HTERT RPE-1 (cell line): Measurements from ENCODE around the gene PLPPR2.
"Not testable (repeated sequence)": the region's sequence is repeated elsewhere in the genome, so short reads cannot be mapped to it uniquely, and the experiment has no call there.

Source experiments
- in situ Hi-C: fragments of 300-500 bp; cut with MboI; formaldehyde crosslinking; loops from 4 replicates; pipeline ENCODE4 v1.14.3; 2020; ENCODE audit warnings: low sequenced_read_pairs

Gene PLPPR2

DNA sequence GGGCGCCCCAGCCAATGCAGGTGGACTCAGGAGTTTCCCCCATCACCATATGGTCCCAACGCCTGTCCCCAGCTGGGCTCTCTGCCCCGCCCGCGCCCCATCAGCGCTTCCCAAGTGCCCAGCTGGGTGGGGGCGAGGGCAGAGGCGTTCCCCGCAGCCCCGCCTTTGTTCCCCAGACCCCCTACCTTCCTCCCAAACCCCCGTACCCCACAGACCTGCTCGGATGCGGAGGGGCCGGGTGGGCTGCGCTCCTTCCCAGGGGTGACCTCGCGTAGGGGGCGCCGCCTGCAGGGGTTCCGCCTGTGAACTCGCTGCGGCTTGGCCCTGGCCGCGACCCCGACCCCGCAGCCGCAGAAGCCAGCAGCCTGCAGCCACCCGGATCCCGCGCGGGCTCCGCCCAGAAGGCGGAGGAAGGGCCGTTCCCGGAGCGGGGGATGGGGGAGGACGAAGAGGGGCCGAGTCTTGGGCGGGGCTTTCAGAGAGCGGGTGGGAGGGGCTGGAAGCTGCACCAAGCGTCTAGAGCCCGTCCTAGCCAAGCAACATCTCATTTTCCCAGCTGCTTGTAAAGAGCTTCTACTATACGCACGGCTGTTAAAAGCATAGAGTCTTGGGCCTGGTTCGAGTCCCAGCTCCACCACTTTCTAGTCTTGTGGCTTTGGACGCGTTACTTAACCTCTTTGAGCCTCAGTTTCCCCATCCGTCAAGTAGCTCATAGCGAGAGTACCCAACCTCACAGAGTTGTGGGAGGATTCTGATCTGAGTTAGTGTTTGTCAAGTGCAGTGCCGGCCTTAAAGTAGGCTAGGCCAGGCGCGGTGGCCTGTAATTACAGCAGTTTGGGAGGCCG is 15.8 kb upstream of the PLPPR2 start, which contains the start of gene RAB3D:
TSS of gene RAB3D (minus strand) at position 404 of the 845 bp plus-strand sequence. CDS start 2,258 bp downstream, outside the sequence.
- in situ Hi-C loops = no loop called here

DNA sequence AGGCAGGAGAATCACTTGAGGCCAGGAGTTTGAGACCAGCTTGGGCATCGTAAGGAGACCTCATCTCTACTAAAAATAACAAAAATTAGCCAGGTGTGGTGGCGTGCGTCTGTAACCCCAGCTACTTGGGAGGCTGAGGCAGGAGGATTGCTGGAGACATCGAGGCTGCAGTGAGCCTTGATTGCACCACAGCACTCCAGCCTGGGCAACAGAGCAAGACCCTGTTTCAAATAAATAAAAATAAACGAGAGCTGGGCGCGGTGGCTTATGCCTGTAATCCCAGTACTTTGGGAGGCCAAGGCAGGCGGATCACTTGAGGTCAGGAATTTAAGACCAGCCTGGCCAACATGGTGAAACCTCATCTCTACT is 15.1 kb upstream of the PLPPR2 start:
- in situ Hi-C loops = not testable (repeated sequence)

DNA sequence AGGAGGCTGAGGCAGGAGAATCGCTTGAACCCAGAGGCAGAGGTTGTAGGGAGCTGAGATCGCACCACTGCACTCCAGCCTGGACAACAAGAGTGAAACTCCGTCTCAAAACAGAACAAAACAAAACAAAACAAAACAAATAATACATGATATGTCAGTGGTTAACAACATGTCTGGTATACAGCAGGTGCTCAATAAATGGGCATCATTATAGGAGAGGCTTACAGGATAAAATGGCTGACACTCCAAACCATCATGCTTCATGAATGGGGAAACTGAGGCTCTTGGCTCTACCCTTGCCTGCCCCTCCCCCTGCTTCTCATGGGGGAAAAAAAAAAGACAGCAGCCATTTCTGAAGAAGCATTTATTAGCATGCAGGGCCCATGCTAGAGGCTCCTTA is 12.8 kb upstream of the PLPPR2 start:
- in situ Hi-C loops = no loop called here

DNA sequence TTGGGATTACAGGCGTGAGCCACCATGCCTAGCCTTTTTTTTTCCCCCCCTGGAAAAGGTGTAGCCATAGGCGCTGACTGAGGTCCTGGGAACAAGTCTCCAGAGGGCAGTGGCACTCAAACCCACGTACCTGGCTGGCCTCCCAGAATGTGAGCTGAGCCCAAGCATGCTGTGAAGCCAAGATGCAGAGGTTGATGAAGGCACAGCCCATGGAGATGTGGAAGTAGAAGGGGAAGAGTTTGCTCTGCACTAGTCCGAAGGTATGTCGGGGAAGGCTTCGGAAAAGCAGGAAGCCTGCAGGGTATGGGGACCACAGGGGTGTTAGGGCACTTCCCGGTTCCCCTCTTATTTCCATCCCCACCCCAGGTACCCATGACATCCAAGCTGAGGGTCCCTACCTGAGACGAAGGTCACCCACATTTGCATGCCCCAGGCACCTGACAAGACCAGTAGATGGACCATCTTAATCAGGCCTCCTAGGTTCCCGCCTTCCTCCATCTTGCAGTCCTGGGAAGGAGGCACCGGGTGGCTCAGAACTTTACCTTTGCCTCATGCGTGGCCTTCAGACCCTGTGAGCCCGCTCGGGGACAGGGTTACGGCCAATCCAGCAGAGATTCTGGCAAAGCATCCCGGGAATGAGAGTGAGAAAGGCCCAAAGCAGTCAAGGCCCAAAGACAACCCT is 10.0 kb upstream of the PLPPR2 start:
- in situ Hi-C loops = no loop called here

DNA sequence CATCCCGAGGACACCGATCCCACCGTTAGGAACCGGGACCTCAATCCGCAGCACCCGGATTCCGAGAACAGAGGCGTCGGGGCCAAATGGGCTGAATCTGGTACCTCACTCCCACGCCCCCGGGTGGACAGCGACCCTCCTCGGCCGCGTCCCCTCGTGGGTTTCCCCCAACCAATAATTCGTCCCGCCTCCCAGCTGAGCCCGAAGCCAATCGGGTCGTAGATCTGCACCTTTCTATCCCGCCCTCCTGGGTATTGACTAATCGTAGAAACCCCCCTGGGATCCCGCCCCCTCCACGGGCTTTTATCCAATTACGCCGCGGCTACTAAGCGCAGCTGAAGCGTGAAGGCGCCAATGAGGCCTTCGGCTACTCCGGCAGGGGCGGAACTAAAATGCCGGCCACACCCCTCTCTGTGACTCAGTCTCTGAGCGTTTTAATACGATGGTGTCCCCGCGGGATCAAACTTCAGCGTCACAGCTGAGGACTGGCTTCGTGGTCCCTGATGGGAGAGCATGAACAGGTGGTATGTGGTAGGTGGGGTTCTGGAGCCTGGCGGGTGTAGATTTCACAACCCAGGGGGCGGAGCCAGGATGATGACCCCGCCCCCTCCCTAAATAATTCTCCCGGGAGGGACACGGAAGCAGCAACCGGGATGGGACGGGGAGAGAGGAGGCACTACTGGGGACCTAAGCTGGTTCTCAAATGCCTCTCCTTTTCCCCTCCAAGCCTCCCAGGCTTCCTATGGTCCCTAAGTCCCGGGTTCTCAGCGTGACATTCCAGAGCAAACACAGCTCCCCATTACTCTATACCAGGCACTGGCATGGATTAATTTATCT is 8.9 kb upstream of the PLPPR2 start, which contains the start of the genes CCDC159 and TMEM205:
TSS of gene CCDC159 (plus strand) at position 416 of the 837 bp plus-strand sequence. CDS start at position 504, 88 bp downstream.
TSS of gene TMEM205 (minus strand) at position 165 of the 837 bp plus-strand sequence. CDS start 649 bp downstream, outside the sequence.
- in situ Hi-C loops = no loop called here

DNA sequence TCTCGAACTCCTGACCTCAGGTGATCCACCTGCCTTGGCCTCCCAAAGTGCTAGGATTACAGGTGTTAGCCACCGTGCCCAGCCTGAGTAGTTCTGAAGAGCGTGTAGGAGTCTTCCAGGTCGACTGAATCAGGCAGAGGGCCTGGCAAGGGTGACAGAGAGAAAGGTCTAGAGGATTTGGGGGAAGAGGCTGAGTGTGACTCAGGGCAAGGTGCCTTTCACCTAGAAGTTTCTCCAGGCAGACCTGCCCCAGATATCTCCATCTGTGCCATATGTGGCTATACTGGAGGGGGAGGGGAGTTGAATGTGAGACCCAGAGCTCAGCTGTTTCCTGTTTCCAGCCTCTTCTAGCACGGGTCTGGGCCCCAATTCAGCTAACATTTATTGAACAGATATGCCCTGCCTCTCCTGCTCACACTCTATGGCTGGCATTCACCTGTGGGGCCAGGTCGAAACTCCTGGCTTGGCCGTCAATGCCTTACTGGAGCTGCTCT is 7.6 kb upstream of the PLPPR2 start:
- in situ Hi-C loops = no loop called here

DNA sequence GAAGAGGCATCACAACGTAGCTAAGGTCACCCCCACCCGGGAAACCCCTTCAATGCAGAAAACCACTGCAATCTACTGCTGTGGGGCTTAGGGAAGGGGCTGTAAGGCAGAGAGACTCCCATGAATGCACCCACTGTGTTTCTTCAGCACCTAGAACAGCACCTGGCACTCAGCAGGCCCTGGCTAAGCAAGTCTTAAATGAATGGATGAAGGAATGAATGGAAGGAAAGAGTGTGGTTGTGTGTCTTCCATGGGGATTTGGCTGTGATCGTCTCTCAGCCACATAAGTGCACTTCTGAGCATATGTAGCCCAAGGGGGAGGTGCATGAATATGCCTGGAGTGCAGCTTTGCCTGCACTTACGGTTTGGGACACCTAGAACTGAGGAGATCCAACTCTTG is 6.1 kb upstream of the PLPPR2 start:
- in situ Hi-C loops = no loop called here

DNA sequence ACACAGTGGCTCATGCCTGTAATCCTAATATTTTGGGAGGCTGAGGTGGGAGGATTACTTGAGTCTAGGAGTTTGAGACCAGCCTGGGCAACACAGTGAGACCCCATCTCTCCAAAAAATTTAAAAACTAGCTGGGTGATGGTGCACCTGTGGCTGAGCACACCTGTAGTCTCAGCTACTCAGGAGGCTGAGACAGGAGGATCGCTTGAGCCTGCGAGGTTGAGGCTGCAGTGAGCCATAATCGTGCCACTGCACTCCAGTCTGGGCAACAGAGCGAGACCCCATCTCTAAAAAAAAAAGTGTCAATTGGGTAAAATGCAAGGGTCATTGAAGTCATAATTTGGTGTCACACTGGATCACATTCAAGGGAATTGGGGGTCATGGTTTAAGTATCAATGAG is 1.1 kb upstream of the PLPPR2 start:
- in situ Hi-C loops = not testable (repeated sequence)

DNA sequence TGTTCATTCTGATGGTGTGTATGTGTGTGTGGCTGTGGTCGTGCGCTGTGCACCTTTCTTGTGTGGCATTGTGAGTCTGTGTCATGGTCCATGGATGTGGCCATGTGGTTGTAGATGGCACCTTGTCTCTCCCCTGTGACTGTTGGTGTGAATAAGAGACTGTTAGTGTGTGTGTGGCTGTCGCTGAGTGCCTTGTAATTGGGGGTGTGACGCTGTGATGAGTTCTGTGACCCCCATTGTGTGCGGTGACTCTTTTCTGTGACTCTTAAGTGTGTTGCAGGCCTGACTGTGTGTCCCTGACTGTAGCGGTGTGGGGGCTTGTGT is 804 bp downstream of the PLPPR2 start:
- in situ Hi-C loops = no loop called here

DNA sequence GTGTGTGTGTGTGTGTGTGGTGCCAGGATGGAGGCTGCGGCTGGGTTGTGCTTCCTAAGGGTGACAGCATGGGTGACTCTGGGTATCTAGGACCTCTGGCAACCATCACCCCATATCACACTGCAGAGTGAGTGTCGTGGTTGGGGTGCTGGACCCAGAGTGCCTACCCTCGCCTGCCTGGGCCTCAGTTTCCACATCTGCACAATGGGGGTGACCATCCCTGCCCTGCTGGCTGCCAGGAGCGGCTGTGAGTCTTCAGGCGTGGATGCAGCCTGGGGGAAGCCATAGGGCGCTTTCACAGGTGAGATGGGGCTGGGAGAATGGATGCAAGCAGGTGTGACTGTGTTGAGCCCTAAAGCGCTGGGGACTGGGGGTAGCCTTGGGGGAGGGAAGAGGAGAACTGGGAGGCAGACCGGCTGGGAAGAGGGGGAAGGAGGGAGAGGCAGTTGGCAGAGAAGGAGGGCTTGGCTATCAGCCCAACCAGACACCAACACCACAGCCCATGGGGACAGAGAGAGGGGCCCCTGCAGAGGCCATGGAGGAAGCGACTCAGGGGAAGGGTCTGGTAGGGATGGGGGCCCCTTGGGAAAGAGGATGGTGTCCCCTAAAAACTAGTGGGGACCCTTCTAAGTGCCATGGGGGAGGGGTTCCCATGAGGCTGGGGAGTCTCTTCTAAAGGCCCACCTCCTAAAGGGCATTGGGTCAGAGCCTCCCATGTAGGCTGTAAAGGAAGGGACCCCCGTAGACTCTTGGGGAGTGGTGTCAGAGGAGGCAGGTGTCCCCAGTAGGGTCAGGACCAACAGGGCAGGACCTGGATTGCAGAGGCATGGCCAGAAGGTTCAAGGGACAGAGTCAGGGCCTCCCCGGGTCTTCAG is 1.7 kb downstream of the PLPPR2 start:
- in situ Hi-C loops = no loop called here

DNA sequence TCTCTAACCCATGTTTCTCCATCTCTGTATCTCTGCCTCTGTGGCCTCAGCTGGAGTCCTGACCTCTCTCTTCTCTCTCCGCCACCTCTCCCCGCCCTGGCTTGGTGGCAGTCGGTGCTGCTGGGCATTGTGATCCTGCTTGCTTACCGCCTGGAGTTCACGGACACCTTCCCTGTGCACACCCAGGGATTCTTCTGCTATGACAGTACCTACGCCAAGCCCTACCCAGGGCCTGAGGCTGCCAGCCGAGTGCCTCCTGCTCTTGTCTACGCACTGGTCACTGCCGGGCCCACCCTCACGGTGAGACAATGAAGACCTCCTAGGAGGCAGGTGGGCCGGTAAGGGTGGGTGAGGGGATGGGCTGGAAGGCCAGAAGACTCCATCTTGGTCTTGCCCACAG is 4.2 kb downstream of the PLPPR2 start:
- in situ Hi-C loops = no loop called here

DNA sequence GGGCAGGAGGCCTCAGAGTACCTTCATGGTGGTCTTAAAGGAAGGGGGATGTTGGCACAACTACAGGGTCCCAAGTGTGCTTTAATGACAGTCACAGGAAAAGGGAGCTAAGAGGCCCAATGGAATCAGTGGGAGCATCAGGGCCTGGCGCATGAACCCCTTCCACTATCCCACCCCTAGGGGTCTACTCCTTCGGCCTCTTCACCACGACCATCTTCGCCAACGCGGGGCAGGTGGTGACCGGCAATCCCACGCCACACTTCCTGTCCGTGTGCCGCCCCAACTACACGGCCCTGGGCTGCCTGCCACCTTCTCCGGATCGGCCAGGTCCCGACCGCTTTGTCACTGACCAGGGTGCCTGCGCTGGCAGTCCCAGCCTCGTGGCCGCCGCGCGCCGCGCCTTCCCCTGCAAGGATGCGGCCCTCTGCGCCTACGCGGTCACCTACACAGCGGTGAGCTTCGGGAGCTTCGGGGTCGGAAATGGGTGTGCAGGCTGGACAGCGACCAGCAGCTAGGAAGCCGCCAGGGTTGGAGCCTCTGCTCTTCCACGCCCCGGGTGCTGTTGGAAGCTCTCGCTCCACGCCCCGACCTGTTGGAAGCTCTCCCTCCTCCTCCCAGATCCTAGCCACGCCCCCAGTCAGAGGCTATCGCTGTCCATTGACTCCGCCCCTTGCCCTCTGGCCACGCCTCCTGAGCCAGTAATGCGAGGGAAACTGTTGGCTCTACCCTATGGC is 6.0 kb downstream of the PLPPR2 start:
- in situ Hi-C loops = no loop called here

DNA sequence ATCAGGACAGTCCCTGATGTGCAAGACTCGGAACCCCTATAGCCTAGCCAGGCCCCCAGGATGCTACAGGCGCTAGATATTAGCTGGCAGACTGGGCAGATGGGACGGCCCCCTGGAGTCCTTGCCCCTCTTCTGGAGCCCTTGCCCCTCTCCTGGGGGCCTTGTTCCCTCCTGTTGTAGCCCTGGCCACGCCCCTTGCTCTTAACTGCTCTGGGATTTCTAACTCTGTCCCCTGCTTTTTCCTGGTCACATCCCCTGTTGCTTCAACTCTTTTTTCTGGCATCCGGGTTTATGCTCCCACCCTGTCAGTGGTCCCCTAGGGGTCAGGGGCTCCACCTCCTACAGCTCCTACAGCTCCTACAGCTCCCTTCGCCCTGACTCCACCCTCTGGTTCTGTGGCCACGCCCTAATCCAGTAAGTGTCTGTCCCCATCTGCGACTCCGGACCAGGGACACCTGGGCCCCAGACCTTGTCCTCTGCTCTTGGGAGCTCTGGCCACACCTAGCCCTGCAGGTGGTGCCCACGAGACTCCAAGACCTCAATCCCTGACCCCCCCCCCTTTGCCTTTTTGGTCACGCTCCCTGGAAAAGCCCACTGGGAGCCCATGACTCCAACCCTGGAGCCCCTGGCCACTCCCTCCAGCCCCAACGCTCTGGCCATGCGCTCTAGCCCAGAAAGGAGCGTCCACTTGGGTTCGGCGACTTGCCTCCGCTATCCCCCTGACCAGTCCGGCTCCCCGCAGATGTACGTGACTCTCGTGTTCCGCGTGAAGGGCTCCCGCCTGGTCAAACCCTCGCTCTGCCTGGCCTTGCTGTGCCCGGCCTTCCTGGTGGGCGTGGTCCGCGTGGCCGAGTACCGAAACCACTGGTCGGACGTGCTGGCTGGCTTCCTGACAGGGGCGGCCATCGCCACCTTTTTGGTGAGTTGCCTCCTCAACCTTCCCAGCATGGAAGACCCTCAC is 6.8 kb downstream of the PLPPR2 start:
- in situ Hi-C loops = no loop called here

DNA sequence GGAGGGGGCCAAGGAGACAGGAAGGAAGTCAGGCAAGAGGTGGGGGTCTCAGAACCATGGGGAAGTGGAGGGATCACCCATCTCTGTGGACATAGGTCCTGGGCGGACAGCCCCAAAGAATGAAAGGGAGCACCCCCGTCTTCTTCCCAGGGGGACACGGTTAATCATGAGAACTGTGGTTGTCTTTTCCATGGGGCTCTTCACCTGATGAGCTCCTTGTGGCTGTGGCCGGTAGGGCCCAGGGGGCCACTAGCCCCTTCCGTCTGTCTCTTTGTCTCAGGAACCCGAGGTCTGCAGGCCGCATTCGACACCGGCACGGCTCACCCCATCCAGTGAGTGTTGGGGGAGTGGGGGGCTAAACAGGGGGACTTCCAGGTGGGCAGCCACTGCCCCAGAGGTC is 8.6 kb downstream of the PLPPR2 start:
- in situ Hi-C loops = no loop called here

DNA sequence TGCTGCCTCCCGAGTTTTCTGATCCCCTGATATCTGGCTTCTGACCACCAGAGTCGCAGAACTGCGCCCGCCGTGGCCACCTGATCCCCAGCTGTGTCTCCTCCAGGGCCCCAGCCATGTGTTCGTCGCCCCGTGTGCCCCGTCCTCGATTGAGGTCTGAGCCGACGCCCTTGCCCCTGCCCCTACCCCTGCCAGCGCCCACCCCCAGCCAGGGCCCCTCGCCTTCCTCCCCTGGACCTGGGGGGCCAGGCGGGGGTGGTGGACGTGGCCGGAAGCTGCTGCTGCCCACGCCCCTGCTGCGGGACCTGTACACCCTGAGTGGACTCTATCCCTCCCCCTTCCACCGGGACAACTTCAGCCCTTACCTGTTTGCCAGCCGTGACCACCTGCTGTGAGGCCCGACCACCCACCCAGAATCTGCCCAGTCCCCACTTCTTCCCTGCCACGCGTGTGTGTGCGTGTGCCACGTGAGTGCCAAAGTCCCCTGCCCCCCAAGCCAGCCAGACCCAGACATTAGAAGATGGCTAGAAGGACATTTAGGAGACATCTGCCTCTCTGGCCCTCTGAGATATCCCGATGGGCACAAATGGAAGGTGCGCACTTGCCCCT is 9.2 kb downstream of the PLPPR2 start:
- in situ Hi-C loops = no loop called here

DNA sequence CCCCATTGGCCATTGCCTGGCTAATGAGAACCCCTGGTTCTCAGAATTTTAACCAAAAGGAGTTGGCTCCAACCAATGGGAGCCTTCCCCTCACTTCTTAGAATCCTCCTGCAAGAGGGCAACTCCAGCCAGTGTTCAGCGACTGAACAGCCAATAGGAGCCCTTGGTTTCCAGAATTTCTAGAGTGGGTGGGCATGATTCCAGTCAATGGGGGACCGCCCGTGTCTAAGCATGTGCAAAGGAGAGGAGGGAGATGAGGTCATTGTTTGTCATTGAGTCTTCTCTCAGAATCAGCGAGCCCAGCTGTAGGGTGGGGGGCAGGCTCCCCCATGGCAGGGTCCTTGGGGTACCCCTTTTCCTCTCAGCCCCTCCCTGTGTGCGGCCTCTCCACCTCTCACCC is 9.7 kb downstream of the PLPPR2 start:
- in situ Hi-C loops = no loop called here

DNA sequence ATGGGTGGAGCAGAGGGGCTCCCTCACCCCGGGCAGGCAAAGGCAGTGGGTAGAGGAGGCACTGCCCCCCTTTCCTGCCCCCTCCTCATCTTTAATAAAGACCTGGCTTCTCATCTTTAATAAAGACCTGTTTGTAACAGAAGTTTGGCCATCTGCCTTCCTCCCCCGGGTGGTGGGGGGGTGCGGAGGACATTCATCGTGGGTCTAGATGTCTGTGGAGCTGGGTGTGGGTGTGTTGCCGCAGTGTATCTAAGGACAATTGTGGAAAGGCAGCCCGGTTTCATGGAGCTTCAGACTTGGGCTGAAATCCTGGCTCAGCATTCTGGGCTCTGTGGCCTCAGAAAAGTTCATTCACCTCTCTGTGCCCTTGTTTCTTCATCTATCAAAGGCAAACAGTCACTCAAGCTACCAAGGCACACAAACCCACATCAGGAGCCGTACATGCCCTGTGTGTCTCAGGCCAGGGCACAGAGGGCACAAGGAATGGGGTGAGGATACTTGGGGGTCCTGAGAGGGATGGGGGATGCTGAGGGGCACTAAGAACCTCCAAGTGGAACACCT is 10.4 kb downstream of the PLPPR2 start:
- in situ Hi-C loops = no loop called here

DNA sequence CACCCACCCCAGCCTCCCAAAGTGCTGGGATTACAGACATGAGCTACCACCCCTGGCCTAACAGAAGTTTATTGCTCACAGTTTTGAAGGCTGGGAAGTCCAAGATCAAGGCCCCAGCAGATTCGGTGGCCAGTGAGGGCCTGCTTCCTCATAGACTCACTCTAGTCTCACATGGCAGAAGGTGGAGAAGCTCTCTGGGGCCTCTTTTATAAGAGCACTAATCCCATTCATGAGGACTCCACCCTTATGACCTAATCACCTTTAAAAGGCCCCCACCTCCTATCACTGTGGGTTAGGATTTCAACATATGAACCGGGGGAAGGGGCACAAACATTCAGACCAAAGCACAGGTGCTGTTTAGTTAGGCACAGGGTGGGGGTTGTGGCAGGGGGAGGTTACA is 12.3 kb downstream of the PLPPR2 start:
- in situ Hi-C loops = no loop called here
